K562 (cell line): ENCODE results near the gene SHISA6.

Source experiments
- EGR1 ChIP-seq: fragments of 450-650 bp; conservative IDR thresholded peaks from 2 replicates; pipeline ENCODE4 v1.6.1; 2017; ENCODE audit warnings: mild to moderate bottlenecking
- LCOR ChIP-seq: sonication (generic); formaldehyde crosslinking; IDR thresholded peaks from 2 replicates; pipeline ENCODE4 v1.8.0; 2022; ENCODE audit warnings: mild to moderate bottlenecking, missing genetic modification reagents
- PHF21A ChIP-seq: fragments of 450-650 bp; IDR thresholded peaks from 2 replicates; pipeline ENCODE4 v1.6.1; 2017; ENCODE audit warnings: low read depth, borderline replicate concordance
- TGIF2 ChIP-seq: sonication (generic); formaldehyde crosslinking; IDR thresholded peaks from 2 replicates; pipeline ENCODE4 v1.8.1; 2022; ENCODE audit warnings: mild to moderate bottlenecking, missing genetic modification reagents, moderate library complexity
- TF ChIP-seq, protein P1 (sequence below): sonication (generic); formaldehyde crosslinking; IDR thresholded peaks from 2 replicates; pipeline ENCODE4 v1.8.1; 2023; ENCODE audit warnings: mild to moderate bottlenecking, missing genetic modification reagents

DNA sequence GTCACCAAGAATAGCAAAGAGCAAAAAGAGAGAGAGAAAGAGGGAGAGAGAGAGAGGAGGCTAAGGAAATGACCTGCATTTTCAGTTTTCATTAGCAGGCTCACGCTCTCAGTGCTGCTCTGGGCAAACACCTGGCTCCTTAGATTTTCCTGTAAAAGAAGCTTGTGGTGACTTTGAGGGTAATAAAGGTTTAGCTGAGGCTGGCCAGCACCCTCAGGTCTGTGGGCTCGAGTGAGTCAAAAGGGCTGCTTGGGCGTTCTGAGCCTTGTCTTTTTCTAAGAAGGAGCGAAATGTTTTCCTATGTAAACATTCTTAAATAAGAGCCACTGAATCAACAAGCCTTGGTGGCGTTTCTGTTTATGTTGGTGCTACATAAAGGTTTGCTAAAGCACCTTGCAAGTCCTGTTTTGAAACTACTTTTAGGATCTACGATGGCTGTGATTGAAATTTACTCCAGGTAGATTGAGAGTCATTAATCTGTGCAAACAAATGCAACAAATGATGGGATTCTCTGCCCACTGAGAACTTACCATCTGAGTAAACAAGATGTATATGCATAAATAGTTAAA is 38.8 kb downstream of the SHISA6 start:
- TF ChIP-seq PHF21A (no peak), LCOR (no peak), EGR1 (no peak), TGIF2 (CRISPR knock-in tag) (no peak)
- TF ChIP-seq, protein P1, sequence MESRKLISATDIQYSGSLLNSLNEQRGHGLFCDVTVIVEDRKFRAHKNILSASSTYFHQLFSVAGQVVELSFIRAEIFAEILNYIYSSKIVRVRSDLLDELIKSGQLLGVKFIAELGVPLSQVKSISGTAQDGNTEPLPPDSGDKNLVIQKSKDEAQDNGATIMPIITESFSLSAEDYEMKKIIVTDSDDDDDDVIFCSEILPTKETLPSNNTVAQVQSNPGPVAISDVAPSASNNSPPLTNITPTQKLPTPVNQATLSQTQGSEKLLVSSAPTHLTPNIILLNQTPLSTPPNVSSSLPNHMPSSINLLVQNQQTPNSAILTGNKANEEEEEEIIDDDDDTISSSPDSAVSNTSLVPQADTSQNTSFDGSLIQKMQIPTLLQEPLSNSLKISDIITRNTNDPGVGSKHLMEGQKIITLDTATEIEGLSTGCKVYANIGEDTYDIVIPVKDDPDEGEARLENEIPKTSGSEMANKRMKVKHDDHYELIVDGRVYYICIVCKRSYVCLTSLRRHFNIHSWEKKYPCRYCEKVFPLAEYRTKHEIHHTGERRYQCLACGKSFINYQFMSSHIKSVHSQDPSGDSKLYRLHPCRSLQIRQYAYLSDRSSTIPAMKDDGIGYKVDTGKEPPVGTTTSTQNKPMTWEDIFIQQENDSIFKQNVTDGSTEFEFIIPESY (CRISPR knock-in tag): no peak
